NCI-H2107 treated with DMSO at 0.1 percent for 48 hours (cell line): Measurements from ENCODE around the gene KCTD19.

Experiments
- DNase-seq: peaks from one replicate; lab custom pipeline; 2025; ENCODE audit not compliant: unreplicated experiment; lab: John Stamatoyannopoulos, UW

Gene KCTD19

DNA sequence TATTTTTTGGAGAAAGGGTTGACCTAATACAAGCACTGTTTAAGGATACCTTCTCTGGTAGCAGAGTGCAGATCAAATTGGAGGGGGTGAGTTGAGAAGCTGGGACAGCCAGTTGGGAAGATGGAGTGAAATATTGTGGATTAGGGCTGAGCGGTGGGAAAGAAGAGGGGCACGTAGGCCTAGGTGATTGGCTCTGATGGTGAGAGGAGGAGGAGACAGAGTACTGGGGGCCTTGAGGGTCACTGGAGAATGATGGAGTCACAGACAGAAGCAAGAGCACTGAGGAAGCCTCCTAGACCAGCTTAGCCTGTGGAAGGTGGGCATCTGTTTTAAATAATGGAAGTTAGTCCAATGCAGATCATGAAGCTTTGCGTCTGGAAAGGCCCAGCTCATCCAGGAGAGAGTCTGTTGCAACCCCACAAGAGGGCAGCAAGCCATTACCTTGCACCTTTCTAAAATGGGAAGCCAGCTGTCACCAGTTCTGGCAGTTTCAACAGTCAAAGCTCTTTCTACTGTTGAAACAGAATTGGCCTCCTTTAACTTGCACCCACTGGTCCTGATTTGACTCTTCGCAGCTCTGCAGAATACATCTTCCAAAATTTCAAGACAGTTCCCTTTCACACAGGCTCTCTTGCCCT, 66.0 kb downstream of the KCTD19 start:
- DNase-seq: peak; percentile 71

- DNase-seq: no peak
Observed at GRCh38 chr16:67259705-67260104, 66.8 kb downstream of the KCTD19 start.

DNA sequence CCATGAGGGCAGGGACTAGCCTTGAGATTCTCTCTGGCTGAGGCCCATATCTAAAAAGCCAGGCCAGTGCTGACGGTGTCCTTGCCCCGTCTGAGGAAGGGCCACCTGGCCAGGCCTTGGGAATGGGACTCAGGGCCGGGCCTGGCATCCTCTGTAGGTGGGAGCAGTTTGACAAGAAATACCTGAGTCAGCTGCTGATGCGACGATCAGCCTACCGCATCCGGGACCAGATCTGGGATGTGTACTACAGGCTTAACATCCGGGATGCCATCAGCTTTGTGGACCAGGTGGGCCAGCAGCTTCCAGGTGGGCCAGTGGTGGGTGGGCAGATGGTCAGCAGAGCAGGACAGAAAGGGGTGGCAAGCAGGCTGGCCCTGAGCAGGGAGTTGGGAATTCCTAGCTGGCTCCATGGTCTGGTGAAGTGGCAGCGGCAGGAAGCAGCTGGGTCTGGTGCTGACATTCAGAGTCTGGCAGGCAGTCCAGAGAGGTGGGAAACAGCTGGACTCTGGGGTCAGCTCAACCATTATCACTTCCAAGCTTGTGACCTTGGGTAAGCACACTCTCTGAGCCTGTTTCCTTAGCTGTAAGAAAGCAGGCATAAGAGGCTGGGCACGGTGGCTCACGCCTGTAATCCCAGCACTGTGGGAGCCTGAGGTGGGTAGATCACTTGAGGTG, 68.2 kb downstream of the KCTD19 start:
- no peak for DNase-seq

DNA sequence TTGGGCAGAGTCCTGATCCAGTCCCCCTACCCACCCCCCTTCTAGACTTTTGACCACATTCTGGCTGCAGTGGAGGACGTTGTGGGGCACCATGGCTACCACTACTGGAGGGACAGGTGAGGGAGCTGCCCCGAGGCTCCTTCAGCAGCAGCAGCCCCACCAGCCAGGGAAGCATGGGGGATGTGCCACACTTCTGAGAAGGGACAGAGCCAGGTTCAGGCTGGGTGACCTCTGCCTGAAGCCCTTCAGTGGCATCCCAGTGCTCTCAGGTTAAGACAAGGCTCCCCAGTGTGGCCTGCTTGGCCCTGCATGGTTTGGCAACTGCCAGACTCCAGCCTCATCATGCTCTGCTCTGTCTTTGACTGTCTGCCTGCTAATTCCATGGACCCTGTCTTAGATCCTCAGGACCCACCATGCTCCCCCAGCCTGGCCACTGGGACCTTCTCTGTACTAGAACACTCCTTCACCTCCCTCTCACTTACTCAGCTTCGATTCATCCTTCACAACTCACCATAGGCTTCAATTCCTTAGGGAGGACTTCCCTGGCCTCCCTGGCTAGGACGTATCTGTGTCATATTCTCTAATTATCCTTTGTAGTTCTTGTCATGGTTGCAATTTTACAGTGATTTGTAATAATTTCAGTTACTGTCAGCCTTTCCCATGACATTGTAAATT, 68.9 kb downstream of the KCTD19 start:
- no peak for DNase-seq

DNA sequence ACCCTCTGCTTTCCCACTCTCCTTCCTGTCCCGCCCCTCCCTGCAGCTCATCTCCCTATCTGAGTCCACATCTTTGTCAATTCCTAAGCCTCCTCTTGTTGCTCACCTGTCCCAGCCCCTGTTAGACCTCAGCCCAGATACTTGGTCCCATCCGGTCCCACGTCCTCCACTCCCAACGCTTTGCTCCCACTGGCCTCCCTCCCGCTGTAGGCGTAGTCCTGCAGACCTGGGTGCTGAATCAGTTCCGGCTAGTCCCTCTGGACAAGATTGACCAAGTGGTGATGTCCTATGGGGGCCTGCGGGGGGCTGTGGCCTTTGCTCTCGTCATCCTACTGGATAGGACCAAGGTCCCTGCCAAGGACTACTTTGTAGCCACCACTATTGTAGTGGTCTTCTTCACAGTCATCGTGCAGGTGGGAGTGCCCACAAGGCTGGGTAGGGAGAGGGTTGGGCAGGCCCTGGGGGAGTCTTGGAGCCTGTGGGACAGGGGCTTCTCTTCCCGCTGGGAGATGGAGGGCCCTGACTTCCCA, 69.8 kb downstream of the KCTD19 start:
- no peak for DNase-seq

DNA sequence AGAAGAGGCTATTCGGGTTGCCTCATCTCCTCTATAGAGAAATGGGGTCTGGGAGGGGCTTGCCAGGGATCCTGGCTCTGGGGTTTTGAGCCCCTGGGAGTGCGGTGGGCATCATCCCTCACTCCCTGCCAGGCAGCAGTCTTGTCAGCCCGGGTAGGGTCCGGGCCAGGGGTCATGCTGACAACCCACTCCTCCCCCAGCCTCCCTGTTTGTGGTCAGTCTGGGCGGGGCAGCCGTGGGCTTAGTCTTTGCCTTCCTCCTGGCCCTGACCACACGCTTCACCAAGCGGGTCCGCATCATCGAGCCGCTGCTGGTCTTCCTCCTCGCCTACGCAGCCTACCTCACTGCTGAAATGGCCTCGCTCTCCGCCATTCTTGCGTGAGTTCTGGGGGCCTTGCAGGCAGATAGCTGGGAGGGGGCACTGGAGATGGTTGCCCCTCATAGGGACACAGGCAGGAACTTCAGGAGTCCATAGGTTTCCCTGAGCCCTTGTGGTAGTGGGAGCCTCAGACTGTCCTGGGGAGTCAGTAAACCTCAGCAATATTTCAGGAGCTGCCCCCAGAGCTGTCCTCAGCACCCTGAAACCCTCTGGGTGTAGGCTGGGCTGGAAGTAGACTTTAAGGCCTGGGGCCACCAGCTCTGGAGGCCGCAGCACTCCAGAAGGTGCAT, 70.9 kb downstream of the KCTD19 start:
- no peak for DNase-seq

DNA sequence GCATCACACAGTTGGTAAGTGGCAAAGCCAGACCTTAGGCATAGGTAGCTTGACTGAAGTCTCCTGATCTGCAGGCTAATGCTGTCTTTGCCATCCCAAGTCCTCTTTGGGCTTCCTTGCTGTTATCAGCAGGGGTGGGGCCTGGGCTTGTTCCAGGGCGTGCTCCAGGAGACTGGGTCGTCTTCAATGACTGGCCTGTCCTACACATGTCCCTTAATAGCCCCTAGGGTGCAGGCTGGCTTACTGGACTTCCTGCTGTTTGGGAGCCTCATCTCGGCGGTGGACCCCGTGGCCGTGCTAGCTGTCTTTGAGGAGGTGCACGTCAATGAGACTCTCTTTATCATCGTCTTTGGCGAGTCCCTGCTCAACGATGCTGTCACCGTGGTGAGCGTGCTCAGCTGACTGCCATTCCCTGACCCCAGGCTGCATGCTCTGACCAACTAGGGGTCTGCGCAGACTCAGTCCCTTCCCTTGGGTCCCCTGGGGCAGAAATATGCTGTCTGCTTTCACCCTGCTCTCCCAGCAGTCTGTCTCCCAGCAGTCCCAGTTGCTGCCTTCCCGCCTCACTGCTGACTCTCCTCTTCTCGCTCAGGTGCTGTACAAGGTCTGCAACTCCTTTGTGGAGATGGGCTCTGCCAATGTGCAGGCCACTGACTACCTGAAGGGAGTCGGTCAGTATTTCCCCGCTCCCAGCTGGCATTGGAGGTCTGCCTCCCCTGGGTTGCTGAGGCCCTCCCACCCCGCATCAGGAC, 71.6 kb downstream of the KCTD19 start:
- no peak for DNase-seq

DNA sequence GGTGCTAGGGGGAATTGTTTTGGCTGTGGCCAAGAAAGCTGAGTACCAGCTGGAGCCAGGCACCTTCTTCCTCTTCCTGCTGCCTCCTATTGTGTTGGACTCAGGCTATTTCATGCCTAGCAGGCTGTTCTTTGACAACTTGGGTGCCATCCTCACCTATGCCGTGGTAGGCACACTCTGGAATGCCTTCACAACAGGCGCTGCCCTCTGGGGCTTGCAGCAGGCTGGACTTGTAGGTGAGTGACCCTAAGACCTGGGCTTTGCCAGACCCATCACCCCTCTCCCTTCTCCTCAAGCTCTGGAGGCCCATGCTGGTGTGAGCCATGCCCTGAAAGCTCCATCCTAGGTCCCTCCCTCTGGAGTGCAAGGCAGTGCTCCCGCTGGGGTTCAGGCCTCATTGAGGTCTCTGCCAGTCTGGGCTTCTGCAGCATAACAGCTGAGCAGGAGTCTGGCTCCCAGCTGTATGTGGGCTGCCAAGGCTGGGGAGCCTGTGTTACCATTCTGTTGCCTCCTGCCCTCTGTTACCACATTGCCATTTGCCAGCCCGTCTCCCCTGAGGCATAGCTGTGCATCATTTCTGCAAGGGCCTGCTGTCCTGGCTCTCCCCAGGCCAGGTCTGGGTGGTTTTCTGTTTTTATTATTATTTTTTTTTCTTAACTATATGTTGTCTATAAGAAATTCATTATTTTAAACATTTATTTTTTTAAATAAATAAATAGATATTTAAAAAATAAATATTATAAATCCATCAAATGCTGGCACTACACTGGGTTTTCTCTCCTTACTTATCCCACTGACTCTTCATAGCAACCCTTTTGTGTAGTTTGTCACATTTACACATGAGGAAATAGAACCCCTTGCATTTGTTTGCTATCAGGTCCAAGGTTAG, 73.7 kb downstream of the KCTD19 start:
- no peak for DNase-seq

DNA sequence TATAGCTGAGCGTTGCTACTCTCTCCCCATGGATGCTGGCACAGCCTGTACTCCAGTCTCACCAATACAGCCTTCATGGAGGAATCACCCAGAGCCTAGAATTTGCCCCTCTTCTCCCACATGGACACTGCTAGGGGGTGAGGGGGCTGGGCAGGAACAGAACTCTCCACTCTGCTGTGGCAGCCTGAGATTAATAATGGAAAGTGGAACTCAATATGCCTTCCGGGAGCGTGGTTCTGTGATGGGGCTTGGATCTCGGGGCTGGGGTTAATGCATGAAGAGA, 76.6 kb downstream of the KCTD19 start:
- no peak for DNase-seq

GRCh38 chr16:67249178-67250044, 77.1 kb downstream of the KCTD19 start:
- DNase-seq: no peak

DNA sequence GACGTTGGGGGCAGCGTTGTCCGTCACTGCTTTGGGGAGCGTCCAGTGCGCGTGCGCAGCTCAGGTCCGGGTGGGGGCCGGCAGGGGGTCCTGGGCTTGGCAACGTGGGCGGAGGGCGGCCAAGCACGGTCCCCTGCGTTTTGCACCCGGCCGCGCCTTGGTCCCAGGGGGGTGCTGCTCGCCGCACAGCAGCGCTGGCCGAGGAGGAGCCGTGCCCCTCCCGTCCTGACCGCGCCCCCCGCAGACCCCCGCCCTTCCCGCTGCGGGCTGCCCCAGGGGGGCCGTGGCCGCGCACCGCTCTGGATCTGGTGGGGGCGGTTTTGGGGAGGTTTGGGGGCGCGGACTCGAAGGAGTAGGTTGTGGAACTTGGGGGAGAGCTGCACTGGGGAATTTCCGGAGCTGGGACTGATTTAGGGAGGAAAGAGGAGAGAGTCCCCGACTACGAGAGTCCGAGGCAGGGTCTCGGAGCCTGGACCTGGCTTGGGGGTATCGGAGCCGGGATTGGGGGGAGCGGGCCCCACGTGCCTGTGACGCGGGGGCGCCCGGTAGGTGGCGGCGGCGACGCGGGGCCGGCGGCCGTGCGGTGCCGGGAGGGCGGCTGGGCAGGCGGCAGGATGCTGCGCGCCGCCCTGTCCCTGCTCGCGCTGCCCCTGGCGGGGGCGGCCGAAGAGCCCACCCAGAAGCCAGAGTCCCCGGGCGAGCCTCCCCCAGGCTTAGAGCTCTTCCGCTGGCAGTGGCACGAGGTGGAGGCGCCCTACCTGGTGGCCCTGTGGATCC, 78.0 kb downstream of the KCTD19 start, which contains the start of gene SLC9A5:
Gene SLC9A5, plus strand, starts transcription at position 579 of the 777 bp plus-strand sequence. Its CDS starts 36 bp downstream, at position 615.
- no peak for DNase-seq

DNA sequence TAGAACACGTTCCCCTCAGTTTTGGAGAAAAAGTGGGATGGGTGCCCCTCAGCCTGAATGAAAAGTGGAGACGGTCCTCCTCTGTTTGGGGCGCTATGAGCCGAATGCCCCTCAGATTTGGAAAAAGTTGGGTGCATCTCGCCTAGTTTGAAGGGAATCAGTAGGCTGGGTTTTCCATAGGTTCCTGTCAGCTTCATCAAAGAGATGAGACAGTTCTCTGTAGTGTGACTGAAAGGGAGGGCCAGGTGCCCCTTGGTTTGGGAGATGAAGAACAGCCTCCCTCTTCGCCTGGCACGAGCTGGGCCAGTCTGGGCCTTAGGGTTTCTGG, 78.5 kb downstream of the KCTD19 start:
- no peak for DNase-seq

DNA sequence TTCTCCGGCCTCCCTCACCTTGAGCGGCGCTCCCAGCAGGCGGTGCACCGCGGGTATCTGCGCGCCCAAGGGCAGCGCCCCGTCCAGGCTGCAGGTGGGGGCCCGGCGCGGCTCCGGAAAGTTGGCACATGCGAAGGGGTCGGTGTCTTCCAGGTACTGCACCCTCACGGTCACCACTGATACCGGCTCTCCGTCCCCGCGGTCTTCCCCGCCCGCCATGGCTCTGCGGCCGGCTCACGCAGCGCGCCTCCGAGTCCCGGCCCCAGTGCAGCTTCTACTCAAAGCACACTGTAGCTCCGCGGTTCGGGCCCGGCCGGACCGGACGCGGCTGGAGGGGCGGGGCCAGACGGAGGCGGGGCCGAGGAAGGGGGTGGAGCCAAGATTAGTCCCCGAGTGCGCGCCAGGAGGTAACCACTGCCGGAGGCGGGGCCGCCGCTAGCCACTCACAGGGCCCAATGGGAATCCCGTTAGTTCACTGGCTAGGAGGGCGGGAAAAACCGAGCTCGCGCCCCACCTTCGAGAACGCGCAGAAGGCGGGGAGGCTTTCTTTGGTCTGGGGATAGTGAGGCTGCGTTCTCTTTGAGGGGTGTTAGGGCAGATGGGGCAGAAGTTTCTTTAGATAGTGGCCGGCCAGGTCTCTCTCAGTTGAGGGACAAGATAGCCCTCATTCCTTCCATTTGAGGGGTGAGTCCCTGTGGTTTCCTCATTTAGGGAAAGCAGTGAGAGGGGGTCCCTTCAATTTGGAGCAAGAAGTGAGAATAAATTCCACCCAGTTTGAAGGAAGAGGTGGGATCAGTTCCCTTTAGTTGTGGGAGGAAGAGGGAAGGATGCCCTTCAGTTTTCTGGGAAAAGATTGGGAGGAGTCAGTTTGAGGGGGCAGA, 79.1 kb downstream of the KCTD19 start, which contains the start of gene FHOD1:
Gene FHOD1, minus strand, starts transcription at position 290 of the 881 bp plus-strand sequence. Its CDS starts 71 bp downstream, at position 219.
- DNase-seq: peak; percentile 40

- peak; percentile 36 for DNase-seq
Observed at GRCh38 chr16:67246756-67247191, 79.8 kb downstream of the KCTD19 start.

- no peak for DNase-seq
Observed at GRCh38 chr16:67246081-67246755, 80.3 kb downstream of the KCTD19 start.

DNA sequence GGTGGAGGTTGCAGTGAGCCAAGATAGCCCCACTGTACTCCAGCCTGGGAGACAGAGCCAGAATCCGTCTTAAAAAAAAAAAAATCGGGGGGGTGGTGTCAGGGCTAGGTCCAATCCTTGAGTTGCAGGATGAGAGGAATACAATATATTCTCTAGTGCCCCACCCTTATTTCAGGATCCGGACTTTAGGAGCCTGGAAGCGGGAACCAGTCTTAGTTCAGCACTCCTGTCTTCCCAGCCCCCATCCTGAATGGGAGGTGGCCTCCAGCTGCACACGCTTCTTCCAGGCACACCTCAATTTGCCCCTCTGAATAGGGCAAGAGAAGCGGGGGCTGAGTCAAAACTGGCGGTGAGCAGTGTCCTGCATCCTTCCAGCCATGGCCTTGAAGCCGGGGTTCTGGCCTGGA, 80.9 kb downstream of the KCTD19 start:
- no peak for DNase-seq

- DNase-seq: no peak
Observed at GRCh38 chr16:67245186-67245585, 81.4 kb downstream of the KCTD19 start.
